ENCODE measurements around the gene COX8A. TPM values are rescaled to one million over a fixed set of nuclear protein-coding genes. Genes with fewer than 3 reads are reported as not detected.

Gene COX8A
- total and polyA plus RNA-seq, 2 donors (not counting 1 experiment from before 2014, with no cell fraction given): 99.0 to 244 TPM

DNA sequence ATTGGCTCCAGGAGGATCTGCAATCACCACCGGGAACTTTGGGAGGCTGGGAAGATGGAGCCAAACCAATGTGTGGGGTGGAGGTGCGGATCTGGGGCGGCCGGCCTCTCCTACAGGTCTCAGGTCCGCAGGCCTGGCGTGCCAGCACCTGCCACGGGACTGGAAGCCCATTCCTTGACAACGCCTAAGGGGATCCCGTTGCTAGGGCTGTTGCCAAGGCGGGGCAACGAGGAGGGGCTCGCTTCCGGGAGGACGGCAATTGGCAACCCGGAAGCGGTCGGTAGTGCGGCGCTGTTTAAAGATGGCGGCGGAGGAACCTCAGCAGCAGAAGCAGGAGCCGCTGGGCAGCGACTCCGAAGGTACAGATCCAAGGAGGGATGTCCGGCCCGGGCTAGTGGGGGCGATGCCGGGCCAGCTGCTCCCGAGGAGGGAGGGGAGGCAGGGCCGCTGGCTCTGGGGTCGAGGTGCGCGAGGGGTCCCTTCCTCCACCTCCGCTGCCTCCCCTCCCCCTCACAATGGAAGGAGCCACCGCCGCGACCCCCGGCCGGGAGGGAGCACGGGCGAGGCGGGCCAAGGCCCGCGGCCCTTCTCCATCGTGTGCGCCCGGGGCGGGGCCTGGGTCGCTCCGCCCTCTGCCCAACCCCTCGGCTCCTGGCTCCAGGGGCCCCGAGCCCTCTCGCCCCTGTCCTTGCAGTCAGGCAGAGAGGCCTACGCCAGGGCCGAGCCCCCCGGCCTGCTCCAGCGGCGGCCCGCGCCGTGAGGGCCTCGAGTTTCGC lies 11.9 kb downstream of the COX8A start, which contains the start of gene OTUB1:
Gene OTUB1, plus strand, starts transcription at position 283 of the 776 bp plus-strand sequence. Its CDS starts 19 bp downstream, at position 302.
- under 1% methylated on average over 57 of the region's 63 CpGs for WGBS (ENCODE audit: insufficient coverage)
- Histone ChIP-seq H3K36me3 (replicated peaks in 1 of 2; ENCODE audit: control extremely low read depth in 1 of 2, control insufficient read depth in 1 of 2, extremely low read depth in 1 of 2, insufficient read depth in 2 of 2, low read length in 1 of 2) (peaks cover 4 to 19% of the 10 kb centered on the region in 2 experiments), H2AFZ (ENCODE audit: insufficient read depth, low read depth, low read length, poor library complexity, severe bottlenecking) (peak within 1 kb of the TSS; percentile 87), H3K27me3 (replicated peaks in 1 of 4; ENCODE audit: control extremely low read depth in 1 of 4, control insufficient read depth in 3 of 4, insufficient read depth in 4 of 4, low read length in 3 of 4) (no peaks in the 10 kb centered on the region), H3K79me2 (ENCODE audit: control insufficient read depth, insufficient read depth, low read length) (peaks cover 47% of the 10 kb centered on the region), H3K4me1 (ENCODE audit: control insufficient read depth in 2 of 2, insufficient read depth in 2 of 2, low read length in 2 of 2) (peaks cover 22 to 39% of the 10 kb centered on the region in 2 donors), H3K4me2 (replicated peaks; ENCODE audit: low read depth, low read length, poor library complexity, severe bottlenecking) (peak within 1 kb of the TSS; percentile 92), H3K27ac (ENCODE audit: low read length in 2 of 2) (peak within 1 kb of the TSS; percentile 76 to 94), H3K4me3 (ENCODE audit: control extremely low read depth in 1 of 5, extremely low read depth in 1 of 5, insufficient read depth in 1 of 5, low read depth in 2 of 5, low read length in 4 of 5) (peak within 1 kb of the TSS; percentile 76 to 96 (median 93)), H4K20me1 (ENCODE audit: control insufficient read depth, insufficient read depth, low read length, poor library complexity, severe bottlenecking) (peaks cover 36% of the 10 kb centered on the region), H3K9ac (ENCODE audit: low read length) (peak within 1 kb of the TSS; percentile 98), H3K9me3 (ENCODE audit: control extremely low read depth in 1 of 3, control insufficient read depth in 2 of 3, insufficient read depth in 1 of 3, low read length in 2 of 3) (no peaks in the 10 kb centered on the region)
- H3K4me3 Mint-ChIP-seq: peak within 1 kb of the TSS; percentile 99
- H3K9me3 Mint-ChIP-seq (ENCODE audit: insufficient read depth): no peaks in the 10 kb centered on the region
- intact Hi-C loops (cut with micrococcal nuclease): loop anchor here (1.0 to 5.0 kb wide), 6 partner anchors 12 to 304 kb away; partner anchors contain the start of genes COX8A, MARK2, NAA40 and RTN3
- POLR2A ChIA-PET: interaction anchor here (0.7 to 1.3 kb wide), 5 partner anchors 12 to 218 kb away, joined by 3 to 5 read pairs (median 3); partner anchors contain the start of genes COX8A and MARK2
- TF ChIP-seq, protein P1, sequence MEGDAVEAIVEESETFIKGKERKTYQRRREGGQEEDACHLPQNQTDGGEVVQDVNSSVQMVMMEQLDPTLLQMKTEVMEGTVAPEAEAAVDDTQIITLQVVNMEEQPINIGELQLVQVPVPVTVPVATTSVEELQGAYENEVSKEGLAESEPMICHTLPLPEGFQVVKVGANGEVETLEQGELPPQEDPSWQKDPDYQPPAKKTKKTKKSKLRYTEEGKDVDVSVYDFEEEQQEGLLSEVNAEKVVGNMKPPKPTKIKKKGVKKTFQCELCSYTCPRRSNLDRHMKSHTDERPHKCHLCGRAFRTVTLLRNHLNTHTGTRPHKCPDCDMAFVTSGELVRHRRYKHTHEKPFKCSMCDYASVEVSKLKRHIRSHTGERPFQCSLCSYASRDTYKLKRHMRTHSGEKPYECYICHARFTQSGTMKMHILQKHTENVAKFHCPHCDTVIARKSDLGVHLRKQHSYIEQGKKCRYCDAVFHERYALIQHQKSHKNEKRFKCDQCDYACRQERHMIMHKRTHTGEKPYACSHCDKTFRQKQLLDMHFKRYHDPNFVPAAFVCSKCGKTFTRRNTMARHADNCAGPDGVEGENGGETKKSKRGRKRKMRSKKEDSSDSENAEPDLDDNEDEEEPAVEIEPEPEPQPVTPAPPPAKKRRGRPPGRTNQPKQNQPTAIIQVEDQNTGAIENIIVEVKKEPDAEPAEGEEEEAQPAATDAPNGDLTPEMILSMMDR (IDR thresholded peaks at IDR 0.05): no peak
- no peak for TF ChIP-seq EZH2 (IDR thresholded peaks at IDR 0.05; ENCODE audit: borderline replicate concordance, insufficient read depth, low read depth, low read length, poor library complexity, severe bottlenecking)
- H3K27me3 Mint-ChIP-seq: no peaks in the 10 kb centered on the region
- ATAC-seq (ENCODE audit: low read depth) (peak; percentile 84), DNase-seq (peak; percentile 89)
- CTCF ChIA-PET: interaction anchor here (1.0 to 1.4 kb wide), 2 partner anchors 15 to 148 kb away, joined by 6 to 8 read pairs; partner anchors contain the start of gene MARK2
- H3K27ac Mint-ChIP-seq: peak within 1 kb of the TSS; percentile 97
- peaks cover 42% of the 10 kb centered on the region for H3K4me1 Mint-ChIP-seq
